ENCODE results near the gene FERMT3.

The FERMT3 gene

GRCh38 chr11:64251753-64252002 lies 45.2 kb downstream of the FERMT3 start:
- Histone ChIP-seq H3K4me3 (ENCODE audit: low read depth, low read length) (peak overlapping the region; percentile 78), H3K36me3 (peaks cover 20% of the 10 kb centered on the region), H3K27me3 (ENCODE audit: insufficient read depth, low read depth, severe bottlenecking) (no peaks in the 10 kb centered on the region), H3K9me3 (ENCODE audit: severe bottlenecking) (no peaks in the 10 kb centered on the region), H3K27ac (peak overlapping the region; percentile 38; the same call in 1 of the 2 replicates)
- no peak for DNase-seq
- no peak for TF ChIP-seq CTCF (IDR thresholded peaks at IDR 0.05; ENCODE audit: low read depth, low read length)

- no peak overlapping the region for H3K27ac ChIP-seq
- peak overlapping the region; percentile 78 for H3K4me3 ChIP-seq (ENCODE audit: low read depth, low read length)
- TF ChIP-seq CTCF (IDR thresholded peaks at IDR 0.05; ENCODE audit: low read depth, low read length): peak; percentile 31; the same call in 1 of the 2 replicates
- H3K27me3 ChIP-seq (ENCODE audit: insufficient read depth, low read depth, severe bottlenecking): no peaks in the 10 kb centered on the region
- H3K9me3 ChIP-seq (ENCODE audit: severe bottlenecking): no peaks in the 10 kb centered on the region
- peaks cover 23% of the 10 kb centered on the region for H3K36me3 ChIP-seq
- DNase-seq: peak; percentile 66
These were observed 45.7 kb downstream of the FERMT3 start for GRCh38 chr11:64252003-64252872.

- no peak overlapping the region for H3K27ac ChIP-seq
These were observed 46.5 kb downstream of the FERMT3 start for GRCh38 chr11:64253043-64253442.

GRCh38 chr11:64253481-64253880 lies 47.0 kb downstream of the FERMT3 start:
- H3K27ac ChIP-seq: no peak overlapping the region
- peaks cover 36% of the 10 kb centered on the region for H3K36me3 ChIP-seq
- H3K9me3 ChIP-seq (ENCODE audit: severe bottlenecking): no peaks in the 10 kb centered on the region
- H3K27me3 ChIP-seq (ENCODE audit: insufficient read depth, low read depth, severe bottlenecking): no peaks in the 10 kb centered on the region
- no peak overlapping the region for H3K4me3 ChIP-seq (ENCODE audit: low read depth, low read length)
- DNase-seq: no peak
- no peak for TF ChIP-seq CTCF (IDR thresholded peaks at IDR 0.05; ENCODE audit: low read depth, low read length)

More at GRCh38 chr11:64253043-64253442, 46.5 kb downstream of the FERMT3 start:
- DNase-seq: no peak
- no peak for TF ChIP-seq CTCF (IDR thresholded peaks at IDR 0.05; ENCODE audit: low read depth, low read length)
- Histone ChIP-seq H3K27me3 (ENCODE audit: insufficient read depth, low read depth, severe bottlenecking) (no peaks in the 10 kb centered on the region), H3K36me3 (peaks cover 31% of the 10 kb centered on the region), H3K9me3 (ENCODE audit: severe bottlenecking) (no peaks in the 10 kb centered on the region), H3K4me3 (ENCODE audit: low read depth, low read length) (no peak overlapping the region)

GRCh38 chr11:64254326-64254725 lies 47.8 kb downstream of the FERMT3 start:
- H3K27ac ChIP-seq: no peak overlapping the region
- DNase-seq: no peak
- TF ChIP-seq CTCF (IDR thresholded peaks at IDR 0.05; ENCODE audit: low read depth, low read length): no peak
- H3K36me3 ChIP-seq: peaks cover 44% of the 10 kb centered on the region
- no peaks in the 10 kb centered on the region for H3K27me3 ChIP-seq (ENCODE audit: insufficient read depth, low read depth, severe bottlenecking)
- no peak overlapping the region for H3K4me3 ChIP-seq (ENCODE audit: low read depth, low read length)
- H3K9me3 ChIP-seq (ENCODE audit: severe bottlenecking): no peaks in the 10 kb centered on the region

Measured in WERI-Rb-1 (cell line).